ENCODE results near the gene OSGIN1. TPM values are rescaled to one million over a fixed set of nuclear protein-coding genes. Genes with fewer than 3 reads are reported as not detected.
"Not testable (repeated sequence)": the region's sequence is repeated elsewhere in the genome, so short reads cannot be mapped to it uniquely, and the experiment has no call there.

OSGIN1 gene
- total RNA-seq, 3 donors from 2014 or later, result 0.63 to 1.9 (median 0.92) TPM

DNA sequence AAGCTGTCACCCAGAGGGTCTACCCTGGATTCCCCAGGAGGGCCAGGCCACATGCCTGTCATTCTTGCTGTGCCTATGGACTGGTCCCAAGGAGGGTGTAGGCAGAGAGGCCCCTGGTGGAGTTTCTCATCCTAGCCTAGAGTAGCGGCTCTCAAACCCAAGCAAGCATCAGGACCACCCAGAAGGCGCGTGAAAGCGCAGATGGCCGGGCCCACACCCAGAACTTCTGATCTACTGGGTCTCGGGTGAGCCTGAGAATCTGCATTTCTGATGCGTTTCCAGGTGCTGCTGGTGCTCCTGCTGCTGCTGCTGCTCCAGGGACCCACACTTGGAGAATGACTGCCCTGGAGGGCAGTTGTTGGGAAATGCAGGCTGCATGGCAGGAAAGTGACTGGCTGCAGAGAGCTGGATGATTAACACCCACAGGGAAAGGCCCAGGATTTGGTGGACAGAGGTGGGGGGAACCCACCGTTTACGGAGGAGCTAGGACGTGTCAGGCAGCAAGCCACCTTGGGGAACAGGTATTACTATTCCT, 9.5 kb upstream of the OSGIN1 start:
- no peak for DNase-seq
- H3K4me3 Mint-ChIP-seq, result no peak overlapping the region
- no peak for ATAC-seq
- H3K27me3 Mint-ChIP-seq (ENCODE audit: low read depth), result no peaks in the 10 kb centered on the region
- no peaks in the 10 kb centered on the region for H3K9me3 Mint-ChIP-seq
- peaks cover 3% of the 10 kb centered on the region for H3K4me1 Mint-ChIP-seq (ENCODE audit: low read depth)
- no peaks in the 10 kb centered on the region for H3K36me3 Mint-ChIP-seq (ENCODE audit: insufficient read depth)

- Mint-ChIP-seq H3K4me3 (no peak overlapping the region), H3K36me3 (ENCODE audit: insufficient read depth) (no peaks in the 10 kb centered on the region), H3K4me1 (ENCODE audit: low read depth) (no peaks in the 10 kb centered on the region), H3K27me3 (ENCODE audit: low read depth) (no peaks in the 10 kb centered on the region), H3K9me3 (no peaks in the 10 kb centered on the region)
- ATAC-seq (no peak), DNase-seq (no peak)
Measured at GRCh38 chr16:83945587-83945986, 7.5 kb upstream of the OSGIN1 start.

DNA sequence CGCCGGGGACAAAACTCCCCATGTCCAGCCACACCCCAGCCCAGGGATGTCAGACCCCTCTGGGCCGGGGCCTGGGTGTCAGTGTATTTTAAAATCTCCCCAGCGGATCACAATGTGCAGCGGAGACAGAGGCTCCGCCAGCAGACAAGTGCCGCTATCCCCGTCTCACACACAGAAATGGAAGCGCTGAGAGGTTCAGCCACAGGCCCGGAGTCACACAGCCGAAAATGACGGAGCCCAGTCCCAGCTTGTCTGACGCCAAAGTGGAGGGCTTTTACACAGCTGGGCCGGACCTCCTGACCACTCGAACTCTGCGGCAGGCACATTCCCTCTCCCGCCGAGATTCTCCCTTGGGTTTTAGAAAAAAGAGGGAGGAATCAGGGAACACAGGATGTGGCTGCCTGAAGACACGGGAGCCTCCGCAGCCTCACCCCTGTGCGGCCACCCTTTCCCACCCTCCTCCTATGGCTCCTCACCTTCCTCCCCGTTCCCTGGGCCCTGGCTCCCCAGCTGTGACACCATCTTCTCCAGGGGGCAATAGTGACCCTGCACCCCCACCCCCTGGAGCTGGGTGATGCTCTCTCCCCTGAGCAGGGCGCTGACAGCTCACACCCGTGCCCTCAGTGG, 6.8 kb upstream of the OSGIN1 start:
- H3K4me3 Mint-ChIP-seq, result no peak overlapping the region
- ATAC-seq, result no peak

GRCh38 chr16:83946781-83947566, 6.1 kb upstream of the OSGIN1 start:
- H3K9me3 Mint-ChIP-seq, result no peaks in the 10 kb centered on the region
- no peaks in the 10 kb centered on the region for H3K27me3 Mint-ChIP-seq (ENCODE audit: low read depth)

More for the DNA sequence above, 6.8 kb upstream of the OSGIN1 start:
- Mint-ChIP-seq H3K36me3 (ENCODE audit: insufficient read depth) (no peaks in the 10 kb centered on the region), H3K4me1 (ENCODE audit: low read depth) (no peaks in the 10 kb centered on the region), H3K9me3 (no peaks in the 10 kb centered on the region), H3K27me3 (ENCODE audit: low read depth) (no peaks in the 10 kb centered on the region)
- DNase-seq, result no peak

GRCh38 chr16:83947642-83948234, 5.3 kb upstream of the OSGIN1 start:
- Mint-ChIP-seq H3K27me3 (ENCODE audit: low read depth) (peaks cover 3% of the 10 kb centered on the region), H3K36me3 (ENCODE audit: insufficient read depth) (no peaks in the 10 kb centered on the region), H3K9me3 (no peaks in the 10 kb centered on the region), H3K4me1 (ENCODE audit: low read depth) (no peaks in the 10 kb centered on the region), H3K4me3 (no peak overlapping the region)
- DNase-seq (no peak), ATAC-seq (no peak)

More at GRCh38 chr16:83946781-83947566, 6.1 kb upstream of the OSGIN1 start:
- ATAC-seq, result no peak
- Mint-ChIP-seq H3K36me3 (ENCODE audit: insufficient read depth) (no peaks in the 10 kb centered on the region), H3K4me1 (ENCODE audit: low read depth) (no peaks in the 10 kb centered on the region), H3K4me3 (no peak overlapping the region)
- no peak for DNase-seq

GRCh38 chr16:83948914-83949723, 3.9 kb upstream of the OSGIN1 start:
- DNase-seq (no peak), ATAC-seq (no peak)
- Mint-ChIP-seq H3K36me3 (ENCODE audit: insufficient read depth) (no peaks in the 10 kb centered on the region), H3K9me3 (no peaks in the 10 kb centered on the region), H3K4me3 (no peak overlapping the region), H3K4me1 (ENCODE audit: low read depth) (peaks cover 2% of the 10 kb centered on the region), H3K27me3 (ENCODE audit: low read depth) (peaks cover 9% of the 10 kb centered on the region)

- no peak for DNase-seq
- Mint-ChIP-seq H3K27me3 (ENCODE audit: low read depth) (peaks cover 14% of the 10 kb centered on the region), H3K4me1 (ENCODE audit: low read depth) (peaks cover 2% of the 10 kb centered on the region), H3K36me3 (ENCODE audit: insufficient read depth) (no peaks in the 10 kb centered on the region), H3K9me3 (no peaks in the 10 kb centered on the region), H3K4me3 (no peak overlapping the region)
- ATAC-seq, result no peak
Measured at GRCh38 chr16:83949724-83950001, 3.4 kb upstream of the OSGIN1 start.

DNA sequence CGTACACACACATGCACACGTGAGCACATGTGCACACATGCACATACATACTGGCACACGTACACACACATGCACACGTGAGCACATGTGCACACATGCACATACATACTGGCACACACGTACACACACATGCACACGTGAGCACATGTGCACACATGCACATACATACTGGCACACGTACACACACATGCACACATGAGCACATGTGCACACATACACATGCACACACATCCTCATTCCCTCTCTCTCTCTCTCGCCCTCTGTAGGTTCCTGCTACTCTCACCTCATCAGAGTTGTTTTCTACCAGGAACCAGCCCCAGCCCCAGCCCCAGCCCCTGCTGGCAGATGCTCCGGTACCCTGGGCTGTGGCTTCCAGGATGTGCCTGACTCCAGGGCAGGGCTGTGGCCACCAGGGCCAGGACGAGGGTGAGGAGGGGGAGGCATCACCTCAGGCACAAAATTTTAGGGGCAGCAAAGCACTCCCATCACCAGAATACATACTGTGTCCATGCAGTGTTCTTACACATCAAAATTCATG, 2.1 kb upstream of the OSGIN1 start:
- H3K27me3 Mint-ChIP-seq (ENCODE audit: low read depth), result peaks cover 24% of the 10 kb centered on the region
- DNase-seq; H3K9me3 Mint-ChIP-seq; H3K4me3 Mint-ChIP-seq; H3K4me1 Mint-ChIP-seq (ENCODE audit: low read depth); ATAC-seq; H3K36me3 Mint-ChIP-seq (ENCODE audit: insufficient read depth): not testable (repeated sequence)

- Mint-ChIP-seq H3K9me3 (no peaks in the 10 kb centered on the region), H3K4me3 (no peak overlapping the region), H3K36me3 (ENCODE audit: insufficient read depth) (no peaks in the 10 kb centered on the region), H3K27me3 (ENCODE audit: low read depth) (peaks cover 26% of the 10 kb centered on the region), H3K4me1 (ENCODE audit: low read depth) (peaks cover 2% of the 10 kb centered on the region)
- ATAC-seq (no peak), DNase-seq (no peak)
Measured at GRCh38 chr16:83951544-83951943, 1.5 kb upstream of the OSGIN1 start.

DNA sequence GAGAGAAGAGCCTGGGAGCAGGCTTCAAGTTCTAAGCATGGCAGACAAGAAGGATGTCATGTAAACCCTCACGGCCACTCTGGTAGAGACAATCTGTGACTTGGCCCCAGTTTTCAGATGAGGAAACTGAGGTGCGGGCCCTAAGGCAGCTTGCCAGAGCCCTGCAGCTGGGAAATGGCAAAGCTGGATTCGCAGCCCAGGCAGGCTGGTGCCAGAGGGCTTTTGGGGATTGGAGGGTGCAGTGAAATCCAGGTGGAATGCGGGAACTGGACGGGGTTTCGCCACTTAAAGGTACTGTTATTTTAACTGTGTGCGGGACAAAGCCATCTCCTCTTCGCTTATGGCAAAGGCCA, 477 bp upstream of the OSGIN1 start:
- ATAC-seq (no peak), DNase-seq (no peak)
- Mint-ChIP-seq H3K4me3 (peak overlapping the region; percentile 58), H3K27me3 (ENCODE audit: low read depth) (peaks cover 29% of the 10 kb centered on the region), H3K36me3 (ENCODE audit: insufficient read depth) (no peaks in the 10 kb centered on the region), H3K9me3 (no peaks in the 10 kb centered on the region), H3K4me1 (ENCODE audit: low read depth) (peaks cover 2% of the 10 kb centered on the region)

DNA sequence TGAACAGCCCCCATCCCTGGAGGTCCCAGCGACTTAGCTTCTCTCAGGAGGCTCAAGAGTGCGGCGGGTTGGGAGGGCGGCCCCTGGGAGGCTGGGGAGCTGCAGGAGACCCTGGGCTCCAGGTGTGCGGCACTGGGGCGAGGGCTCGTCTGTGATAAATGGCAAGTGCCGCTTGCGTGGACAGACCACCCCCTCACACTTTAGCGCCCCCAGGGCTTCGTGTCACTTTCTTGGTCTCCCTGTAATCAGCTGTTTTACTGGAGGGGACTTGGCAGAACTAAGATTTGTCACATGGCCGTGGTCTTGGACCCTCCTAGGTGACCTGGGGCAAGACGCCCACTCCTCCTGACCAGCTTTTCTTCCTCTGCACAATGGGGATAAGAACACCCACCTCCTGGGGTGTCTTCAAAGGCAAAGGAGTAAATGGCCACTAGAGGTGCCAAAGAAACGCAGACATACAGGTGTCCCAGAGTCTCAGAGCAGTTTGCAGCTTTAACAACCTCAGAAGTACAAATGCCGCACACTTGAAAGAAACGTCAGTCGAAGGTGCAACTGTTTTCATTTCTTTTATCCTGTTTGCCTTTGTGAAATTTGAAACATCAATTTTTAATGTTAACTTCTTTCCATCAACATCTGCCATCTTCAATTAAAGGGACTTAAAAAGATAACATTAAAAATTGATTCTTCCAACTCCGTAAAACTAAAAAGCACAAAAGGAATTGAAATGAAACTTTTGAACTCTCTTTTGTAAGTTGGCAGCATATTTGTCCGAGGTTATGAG, 946 bp downstream of the OSGIN1 start:
- H3K27me3 Mint-ChIP-seq (ENCODE audit: low read depth), result peaks cover 29% of the 10 kb centered on the region
- no peaks in the 10 kb centered on the region for H3K36me3 Mint-ChIP-seq (ENCODE audit: insufficient read depth)
- H3K4me3 Mint-ChIP-seq, result peak overlapping the region; percentile 63
- peaks cover 2% of the 10 kb centered on the region for H3K4me1 Mint-ChIP-seq (ENCODE audit: low read depth)
- H3K9me3 Mint-ChIP-seq, result no peaks in the 10 kb centered on the region
- DNase-seq, result no peak
- peak in 1 of 2 donors; percentile 44 for ATAC-seq

- Mint-ChIP-seq H3K4me1 (ENCODE audit: low read depth) (peaks cover 2% of the 10 kb centered on the region), H3K9me3 (no peaks in the 10 kb centered on the region), H3K36me3 (ENCODE audit: insufficient read depth) (no peaks in the 10 kb centered on the region), H3K27me3 (ENCODE audit: low read depth) (peaks cover 29% of the 10 kb centered on the region), H3K4me3 (no peak overlapping the region)
- DNase-seq (no peak), ATAC-seq (no peak)
Measured at GRCh38 chr16:83954577-83955016, 1.6 kb downstream of the OSGIN1 start.

DNA sequence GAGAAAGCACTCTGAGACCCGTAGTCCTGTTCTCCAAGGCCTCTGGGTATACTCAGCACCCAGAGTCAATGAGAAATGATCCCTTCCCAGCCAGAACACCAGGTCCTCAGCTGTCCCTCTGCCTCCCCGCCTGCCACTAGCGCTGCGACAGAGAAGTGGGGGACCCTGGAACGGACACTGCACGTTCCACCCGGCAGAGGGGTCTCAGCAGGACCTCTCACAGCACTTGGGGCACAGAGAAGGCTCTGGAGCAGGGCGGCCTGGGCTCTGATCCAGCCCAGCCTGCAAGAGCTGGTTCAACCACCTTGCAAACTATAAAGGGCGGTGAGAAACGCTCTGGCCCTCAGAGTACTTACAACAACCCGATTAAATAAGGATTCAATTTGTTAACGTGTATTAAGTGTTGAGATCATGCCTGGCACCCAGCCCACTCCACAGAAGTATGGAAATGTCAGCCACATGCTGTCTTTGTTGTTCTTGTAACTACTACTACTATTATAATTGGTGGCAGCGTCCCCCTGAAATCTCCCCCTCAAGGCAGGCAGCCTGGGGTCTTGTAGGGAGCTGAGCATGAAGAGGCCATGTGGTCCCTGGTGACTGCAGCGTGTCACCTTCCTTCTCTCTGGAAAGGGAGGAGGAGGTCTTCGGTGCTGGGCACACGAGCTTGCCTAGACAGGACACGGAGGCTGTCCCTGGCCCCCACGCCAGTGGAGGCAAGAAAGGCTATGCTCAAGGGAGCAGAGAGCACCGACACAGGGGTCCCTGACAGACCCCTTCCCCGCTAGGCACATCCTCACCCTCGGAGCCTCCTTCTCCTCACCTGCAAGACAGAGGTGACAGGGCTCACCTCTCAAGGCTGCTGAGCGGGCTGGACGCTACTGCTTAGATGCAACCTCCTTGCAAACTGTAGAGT, 2.4 kb downstream of the OSGIN1 start:
- ATAC-seq (no peak), DNase-seq (no peak)
- H3K27me3 Mint-ChIP-seq (ENCODE audit: low read depth), result peaks cover 29% of the 10 kb centered on the region
- no peak overlapping the region for H3K4me3 Mint-ChIP-seq
- H3K36me3 Mint-ChIP-seq (ENCODE audit: insufficient read depth), result no peaks in the 10 kb centered on the region
- H3K9me3 Mint-ChIP-seq, result no peaks in the 10 kb centered on the region
- peaks cover 2% of the 10 kb centered on the region for H3K4me1 Mint-ChIP-seq (ENCODE audit: low read depth)

Measured in activated T-cell treated with anti-CD3 and anti-CD28 coated beads, Interleukin-2, amount 50 U/mL, for 4 hours (primary cell).